Stimulated activated naive CD4-positive, alpha-beta T cell treated with Interleukin-2 at 50 U/mL for 16 hours (primary cell): ENCODE measurements around the gene ITPRIPL1.
"Not testable (repeated sequence)": the region's sequence is repeated elsewhere in the genome, so short reads cannot be mapped to it uniquely, and the experiment has no call there.

Experiments
- DNase-seq: peaks from one replicate; lab custom pipeline; 2025; lab: John Stamatoyannopoulos, UW

Gene ITPRIPL1

GRCh38 chr2:96325041-96325883 is at the start of gene ITPRIPL1:
Gene ITPRIPL1, plus strand, starts transcription at chr2:96325317. Its CDS starts 523 bp downstream, at chr2:96325840.
- DNase-seq, result peak; percentile 43

GRCh38 chr2:96276787-96277499 is 48.2 kb upstream of the ITPRIPL1 start:
- DNase-seq, result no peak

DNA sequence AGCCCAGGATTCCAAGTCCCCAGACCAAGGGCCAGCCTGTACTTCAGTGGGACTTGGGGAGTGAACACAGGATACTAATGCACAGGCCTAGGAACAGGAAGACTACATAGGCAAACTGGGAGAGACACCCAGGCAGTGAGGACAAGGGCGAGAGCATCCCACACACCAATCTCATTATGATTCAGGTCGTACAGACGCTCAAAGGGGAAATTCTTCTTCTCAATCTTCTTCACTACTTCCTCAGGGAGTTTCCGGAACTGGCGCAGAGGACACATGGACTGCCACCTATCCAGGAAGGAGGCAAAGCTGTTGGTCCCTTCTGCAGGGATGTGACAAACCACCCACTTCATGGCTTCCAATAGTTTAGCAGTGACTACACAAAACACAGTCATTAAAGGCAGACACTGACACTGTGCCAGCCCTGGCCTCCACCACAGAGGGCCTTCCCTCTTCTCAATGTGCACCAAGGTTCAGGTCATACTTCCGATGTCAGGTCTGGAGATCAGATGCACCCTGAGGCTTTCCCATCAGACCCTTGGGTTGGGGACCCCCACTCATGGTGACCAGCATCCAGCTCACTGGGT is 37.8 kb upstream of the ITPRIPL1 start:
- DNase-seq, result no peak

- DNase-seq, result no peak
Measured at GRCh38 chr2:96291751-96292150, 33.4 kb upstream of the ITPRIPL1 start.

- DNase-seq, result not testable (repeated sequence)
Measured at GRCh38 chr2:96294271-96294670, 30.8 kb upstream of the ITPRIPL1 start.

GRCh38 chr2:96296925-96297324 is 28.2 kb upstream of the ITPRIPL1 start:
- no peak for DNase-seq

DNA sequence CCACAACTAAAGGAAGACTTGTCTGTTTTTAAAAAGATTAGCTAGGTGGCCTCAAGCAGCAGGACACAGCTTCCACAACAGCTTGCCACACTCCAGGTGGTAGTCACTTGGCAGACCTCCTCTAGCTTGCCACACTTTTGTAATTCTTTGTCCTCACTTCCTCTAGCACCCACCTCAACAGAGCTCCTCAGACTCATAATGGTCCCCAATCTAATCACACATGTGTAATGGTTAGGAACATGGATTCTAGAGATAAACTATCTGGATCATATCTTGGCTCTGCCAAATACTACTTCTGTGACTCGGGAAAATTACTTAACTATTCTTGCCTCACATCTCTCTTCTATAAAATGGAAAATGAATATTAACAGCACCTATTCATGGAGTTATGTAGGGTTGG is 23.3 kb upstream of the ITPRIPL1 start:
- no peak for DNase-seq

- DNase-seq, result no peak
Measured at GRCh38 chr2:96304606-96305005, 20.5 kb upstream of the ITPRIPL1 start.

GRCh38 chr2:96305091-96305978 is 19.8 kb upstream of the ITPRIPL1 start, which contains the start of gene SNRNP200:
Gene SNRNP200, minus strand, starts transcription at chr2:96305546. Its CDS starts 109 bp downstream, at chr2:96305437.
- DNase-seq, result peak; percentile 86

DNA sequence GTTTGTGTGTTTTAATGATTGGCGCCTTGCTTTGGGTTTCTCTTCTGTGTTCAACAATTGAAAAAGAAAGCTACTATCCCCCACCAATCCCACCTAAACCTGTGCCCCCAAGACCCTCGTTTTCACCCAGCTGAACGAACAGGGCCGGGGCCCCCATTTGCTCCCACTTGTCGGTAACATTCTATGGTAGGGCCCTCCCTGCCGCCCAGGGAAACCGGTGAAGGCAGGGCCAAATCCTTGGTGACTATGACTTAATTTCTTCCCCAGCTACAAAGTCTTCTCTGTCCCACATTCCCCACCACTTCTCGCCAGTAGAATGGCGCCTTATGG is 19.2 kb upstream of the ITPRIPL1 start:
- no peak for DNase-seq

GRCh38 chr2:96306370-96306769 is 18.7 kb upstream of the ITPRIPL1 start:
- DNase-seq, result no peak

GRCh38 chr2:96308248-96308647 is 16.9 kb upstream of the ITPRIPL1 start:
- no peak for DNase-seq

- no peak for DNase-seq
Measured at GRCh38 chr2:96315005-96315399, 10.1 kb upstream of the ITPRIPL1 start.

- peak; percentile 13 for DNase-seq
Measured at GRCh38 chr2:96315400-96316071, 9.6 kb upstream of the ITPRIPL1 start.

GRCh38 chr2:96316999-96317398 is 8.1 kb upstream of the ITPRIPL1 start:
- DNase-seq, result no peak

- no peak for DNase-seq
Measured at GRCh38 chr2:96317584-96317997, 7.5 kb upstream of the ITPRIPL1 start.

DNA sequence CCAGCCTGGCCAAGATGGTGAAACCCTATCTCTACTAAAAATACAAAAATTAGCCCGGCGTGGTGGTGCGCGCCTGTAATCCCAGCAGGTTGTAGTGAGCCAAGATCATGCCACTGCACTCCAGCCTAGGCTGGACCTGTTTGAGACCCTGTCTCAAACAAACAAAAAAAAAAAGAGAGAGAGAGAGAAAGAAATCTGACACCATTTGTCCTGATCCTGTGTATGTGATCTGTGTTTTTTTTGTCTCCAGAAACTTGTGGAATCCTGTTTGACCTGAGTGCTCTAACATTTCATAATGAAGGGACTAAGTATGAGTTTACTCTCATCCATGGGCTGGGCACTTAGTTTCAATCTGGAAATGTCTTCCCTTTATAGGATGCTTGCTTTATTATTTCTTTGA is 6.4 kb upstream of the ITPRIPL1 start:
- no peak for DNase-seq

GRCh38 chr2:96319396-96319795 is 5.7 kb upstream of the ITPRIPL1 start:
- no peak for DNase-seq

DNA sequence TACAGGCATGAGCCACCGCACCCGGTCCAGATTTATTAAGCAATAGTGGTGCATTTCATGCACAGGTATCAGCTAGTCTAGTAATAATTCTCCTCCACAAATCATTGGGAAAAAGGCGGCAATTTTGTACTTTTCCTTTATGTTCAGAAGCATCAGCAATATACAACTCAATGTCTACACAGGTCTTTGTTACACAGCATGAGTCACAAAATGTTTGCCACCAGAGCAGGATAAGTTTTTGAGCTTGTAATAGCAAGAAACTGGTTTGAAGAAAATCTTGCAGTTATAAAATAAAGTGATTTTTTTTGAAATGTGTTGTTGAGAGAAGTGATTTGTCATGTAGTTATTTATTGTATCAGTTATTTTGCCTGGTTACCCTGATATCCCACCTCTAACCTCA is 4.8 kb upstream of the ITPRIPL1 start:
- no peak for DNase-seq

- DNase-seq, result no peak
Measured at GRCh38 chr2:96320728-96321622, 4.1 kb upstream of the ITPRIPL1 start.
